ENCODE measurements around the gene CERCAM. TPM values are rescaled to one million over a fixed set of nuclear protein-coding genes. Genes with fewer than 3 reads are reported as not detected.

CERCAM gene
- total and polyA plus RNA-seq, 2 of the 13 experiments (the other 11 are each of a cell fraction or from before 2014, with no cell fraction given) = 9.0 to 17.1 TPM

DNA sequence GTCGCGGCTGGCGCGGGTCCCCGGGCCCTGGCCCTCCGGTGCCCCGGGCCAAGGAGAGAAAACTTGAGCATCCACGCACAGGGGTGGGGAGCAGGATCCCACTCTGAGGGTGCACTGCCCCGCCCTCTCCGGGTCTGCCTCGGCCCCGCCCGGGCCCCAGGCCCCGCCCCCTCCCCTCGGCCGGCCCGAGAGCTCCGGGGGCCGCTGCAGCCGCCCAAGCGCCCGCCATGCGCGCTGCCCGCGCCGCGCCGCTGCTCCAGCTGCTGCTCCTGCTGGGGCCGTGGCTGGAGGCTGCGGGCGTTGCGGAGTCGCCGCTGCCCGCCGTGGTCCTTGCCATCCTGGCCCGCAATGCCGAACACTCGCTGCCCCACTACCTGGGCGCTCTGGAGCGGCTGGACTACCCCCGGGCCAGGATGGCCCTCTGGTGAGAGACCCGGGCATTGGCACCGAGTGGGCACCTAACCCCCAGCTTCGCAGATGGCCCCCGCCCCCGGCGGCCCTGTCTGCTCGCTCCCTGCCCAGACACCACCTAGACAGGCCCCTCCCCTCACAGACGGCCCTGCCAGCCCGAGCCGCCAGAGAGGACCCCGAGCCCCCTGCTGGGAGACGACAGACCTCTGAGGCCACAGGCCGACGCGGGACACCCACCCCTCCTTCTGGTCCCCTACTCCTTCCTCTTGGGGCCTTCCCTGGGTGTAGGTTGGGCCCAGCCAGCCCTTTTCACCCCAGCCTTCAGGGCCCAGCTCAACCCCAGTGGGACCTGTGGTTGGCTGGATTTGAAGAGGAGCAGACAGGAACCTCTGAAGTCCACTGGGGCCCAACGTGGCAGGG, at the start of gene CERCAM (continued):
- TF ChIP-seq, protein P1, sequence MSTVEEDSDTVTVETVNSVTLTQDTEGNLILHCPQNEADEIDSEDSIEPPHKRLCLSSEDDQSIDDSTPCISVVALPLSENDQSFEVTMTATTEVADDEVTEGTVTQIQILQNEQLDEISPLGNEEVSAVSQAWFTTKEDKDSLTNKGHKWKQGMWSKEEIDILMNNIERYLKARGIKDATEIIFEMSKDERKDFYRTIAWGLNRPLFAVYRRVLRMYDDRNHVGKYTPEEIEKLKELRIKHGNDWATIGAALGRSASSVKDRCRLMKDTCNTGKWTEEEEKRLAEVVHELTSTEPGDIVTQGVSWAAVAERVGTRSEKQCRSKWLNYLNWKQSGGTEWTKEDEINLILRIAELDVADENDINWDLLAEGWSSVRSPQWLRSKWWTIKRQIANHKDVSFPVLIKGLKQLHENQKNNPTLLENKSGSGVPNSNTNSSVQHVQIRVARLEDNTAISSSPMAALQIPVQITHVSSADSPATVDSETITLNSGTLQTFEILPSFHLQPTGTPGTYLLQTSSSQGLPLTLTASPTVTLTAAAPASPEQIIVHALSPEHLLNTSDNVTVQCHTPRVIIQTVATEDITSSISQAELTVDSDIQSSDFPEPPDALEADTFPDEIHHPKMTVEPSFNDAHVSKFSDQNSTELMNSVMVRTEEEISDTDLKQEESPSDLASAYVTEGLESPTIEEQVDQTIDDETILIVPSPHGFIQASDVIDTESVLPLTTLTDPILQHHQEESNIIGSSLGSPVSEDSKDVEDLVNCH (CRISPR knock-in tag; IDR thresholded peaks at IDR 0.05) = no peak
- TF ChIP-seq ZNF670 (CRISPR knock-in tag; IDR thresholded peaks at IDR 0.05; ENCODE audit: borderline replicate concordance) = no peak
- no peak for TF ChIP-seq ZNF775 (CRISPR knock-in tag; IDR thresholded peaks at IDR 0.05; ENCODE audit: borderline replicate concordance)
- TF ChIP-seq, protein P2, sequence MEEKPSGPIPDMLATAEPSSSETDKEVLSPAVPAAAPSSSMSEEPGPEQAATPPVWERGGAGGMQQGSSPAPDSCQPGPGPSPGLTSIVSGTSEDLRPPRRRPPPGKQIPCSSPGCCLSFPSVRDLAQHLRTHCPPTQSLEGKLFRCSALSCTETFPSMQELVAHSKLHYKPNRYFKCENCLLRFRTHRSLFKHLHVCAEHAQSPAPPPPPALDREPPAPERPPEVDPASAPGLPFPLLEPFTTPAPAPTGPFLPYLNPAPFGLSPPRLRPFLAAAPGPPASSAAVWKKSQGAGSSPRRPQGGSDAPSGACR (CRISPR knock-in tag; IDR thresholded peaks at IDR 0.05) = no peak
- TF ChIP-seq HOXA7 (CRISPR knock-in tag; IDR thresholded peaks at IDR 0.05) = no peak
- TF ChIP-seq FOXO1 (CRISPR knock-in tag; IDR thresholded peaks at IDR 0.05) = no peak
- TF ChIP-seq NFYC (CRISPR knock-in tag; IDR thresholded peaks at IDR 0.05) = no peak
- no peak for TF ChIP-seq ZNF552 (CRISPR knock-in tag; IDR thresholded peaks at IDR 0.05; ENCODE audit: borderline replicate concordance)
- TF ChIP-seq, protein P3, sequence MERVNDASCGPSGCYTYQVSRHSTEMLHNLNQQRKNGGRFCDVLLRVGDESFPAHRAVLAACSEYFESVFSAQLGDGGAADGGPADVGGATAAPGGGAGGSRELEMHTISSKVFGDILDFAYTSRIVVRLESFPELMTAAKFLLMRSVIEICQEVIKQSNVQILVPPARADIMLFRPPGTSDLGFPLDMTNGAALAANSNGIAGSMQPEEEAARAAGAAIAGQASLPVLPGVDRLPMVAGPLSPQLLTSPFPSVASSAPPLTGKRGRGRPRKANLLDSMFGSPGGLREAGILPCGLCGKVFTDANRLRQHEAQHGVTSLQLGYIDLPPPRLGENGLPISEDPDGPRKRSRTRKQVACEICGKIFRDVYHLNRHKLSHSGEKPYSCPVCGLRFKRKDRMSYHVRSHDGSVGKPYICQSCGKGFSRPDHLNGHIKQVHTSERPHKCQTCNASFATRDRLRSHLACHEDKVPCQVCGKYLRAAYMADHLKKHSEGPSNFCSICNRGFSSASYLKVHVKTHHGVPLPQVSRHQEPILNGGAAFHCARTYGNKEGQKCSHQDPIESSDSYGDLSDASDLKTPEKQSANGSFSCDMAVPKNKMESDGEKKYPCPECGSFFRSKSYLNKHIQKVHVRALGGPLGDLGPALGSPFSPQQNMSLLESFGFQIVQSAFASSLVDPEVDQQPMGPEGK (CRISPR knock-in tag; IDR thresholded peaks at IDR 0.05) = peak; percentile 37; the same call in 1 of the 2 replicates
- TF ChIP-seq HNRNPK (IDR thresholded peaks at IDR 0.05; ENCODE audit: low read depth, low read length, poor library complexity, severe bottlenecking) = no peak
- TF ChIP-seq SMARCC2 (IDR thresholded peaks at IDR 0.05) = no peak
- TF ChIP-seq ZNF558 (CRISPR knock-in tag; IDR thresholded peaks at IDR 0.05; ENCODE audit: borderline replicate concordance) = no peak
- no peak for TF ChIP-seq ZNF230 (CRISPR knock-in tag; IDR thresholded peaks at IDR 0.05)
- TF ChIP-seq ZNF234 (CRISPR knock-in tag; conservative IDR thresholded peaks at IDR 0.05) = no peak
- TF ChIP-seq, protein P4, sequence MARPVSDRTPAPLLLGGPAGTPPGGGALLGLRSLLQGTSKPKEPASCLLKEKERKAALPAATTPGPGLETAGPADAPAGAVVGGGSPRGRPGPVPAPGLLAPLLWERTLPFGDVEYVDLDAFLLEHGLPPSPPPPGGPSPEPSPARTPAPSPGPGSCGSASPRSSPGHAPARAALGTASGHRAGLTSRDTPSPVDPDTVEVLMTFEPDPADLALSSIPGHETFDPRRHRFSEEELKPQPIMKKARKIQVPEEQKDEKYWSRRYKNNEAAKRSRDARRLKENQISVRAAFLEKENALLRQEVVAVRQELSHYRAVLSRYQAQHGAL (CRISPR knock-in tag; IDR thresholded peaks at IDR 0.05; ENCODE audit: not compliant biosample characterization) = peak; percentile 30
- TF ChIP-seq KLF6 (CRISPR knock-in tag; IDR thresholded peaks at IDR 0.05) = no peak
- no peak for TF ChIP-seq ZNF713 (CRISPR knock-in tag; IDR thresholded peaks at IDR 0.05)
- TF ChIP-seq, protein P5, sequence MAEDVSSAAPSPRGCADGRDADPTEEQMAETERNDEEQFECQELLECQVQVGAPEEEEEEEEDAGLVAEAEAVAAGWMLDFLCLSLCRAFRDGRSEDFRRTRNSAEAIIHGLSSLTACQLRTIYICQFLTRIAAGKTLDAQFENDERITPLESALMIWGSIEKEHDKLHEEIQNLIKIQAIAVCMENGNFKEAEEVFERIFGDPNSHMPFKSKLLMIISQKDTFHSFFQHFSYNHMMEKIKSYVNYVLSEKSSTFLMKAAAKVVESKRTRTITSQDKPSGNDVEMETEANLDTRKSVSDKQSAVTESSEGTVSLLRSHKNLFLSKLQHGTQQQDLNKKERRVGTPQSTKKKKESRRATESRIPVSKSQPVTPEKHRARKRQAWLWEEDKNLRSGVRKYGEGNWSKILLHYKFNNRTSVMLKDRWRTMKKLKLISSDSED (CRISPR knock-in tag; IDR thresholded peaks at IDR 0.05) = no peak
- TF ChIP-seq JUN (CRISPR knock-in tag; IDR thresholded peaks at IDR 0.05) = no peak
- TF ChIP-seq NFE2L1 (CRISPR knock-in tag; IDR thresholded peaks at IDR 0.05; ENCODE audit: borderline replicate concordance) = no peak
- TF ChIP-seq RCOR2 (CRISPR knock-in tag; IDR thresholded peaks at IDR 0.05) = no peak
- TF ChIP-seq ZNF274 (CRISPR knock-in tag; IDR thresholded peaks at IDR 0.05) = no peak
- no peak for TF ChIP-seq ZNF530 (CRISPR knock-in tag; IDR thresholded peaks at IDR 0.05; ENCODE audit: low read depth)
- TF ChIP-seq ZNF282 (IDR thresholded peaks at IDR 0.05; ENCODE audit: partially characterized antibody) = no peak

Measured in HepG2 (cell line).